H1 (cell line): Measurements from ENCODE around the gene HAPLN3. TPM values are rescaled to one million over a fixed set of nuclear protein-coding genes. Genes with fewer than 3 reads are reported as not detected.
A peak's percentile ranks its signal among the peaks of the same experiment; 100 is the strongest.

ENCODE experiments used
- CTCF ChIA-PET: fragments of 300-600 bp; sonication (Branson Sonifier 250); formaldehyde crosslinking; loops from one replicate; lab custom pipeline; 2021; ENCODE audit not compliant: partially characterized antibody; lab: Charles Lee
- POLR2A ChIA-PET: fragments of 300-600 bp; sonication (Branson Sonifier 250); formaldehyde crosslinking; loops from one replicate; lab custom pipeline; 2021; ENCODE audit warnings: inconsistent platforms; ENCODE audit not compliant: partially characterized antibody; lab: Charles Lee
- DNase-seq, 2 experiments: peaks; one replicate each; pipeline versions ENCODE4 v3.0.0 to v3.0.0-alpha.2; 2010 to 2022; ENCODE audit warnings: low spot score in 2 of 2, low read depth in 1 of 2, mixed read lengths in 1 of 2
- FAIRE-seq: peaks from 2 replicates; lab custom pipeline; 2011; peaks lifted over from hg19 to GRCh38; lab: Jason Lieb, UNC
- H2AFZ ChIP-seq: 2 replicates; pipeline ENCODE4 v1.8.1; 2012; ENCODE audit warnings: low read length, inconsistent platforms
- H2AK5ac ChIP-seq: 2 replicates; pipeline ENCODE4 v1.6.1; 2013; ENCODE audit warnings: low read depth, low read length
- H2BK120ac ChIP-seq: replicated peaks from 2 replicates; pipeline ENCODE3; 2013; ENCODE audit warnings: low read depth, low read length, inconsistent platforms
- H2BK12ac ChIP-seq: 2 replicates; pipeline ENCODE4 v1.6.1; 2013; ENCODE audit warnings: low read depth, low read length
- H2BK15ac ChIP-seq: 2 replicates; pipeline ENCODE4 v1.6.1; 2013; ENCODE audit warnings: low read length
- H2BK20ac ChIP-seq: 2 replicates; pipeline ENCODE4 v1.6.1; 2013; ENCODE audit warnings: low read length
- H2BK5ac ChIP-seq: 2 replicates; pipeline ENCODE4 v1.6.1; 2013; ENCODE audit warnings: low read depth, low read length
- H3K14ac ChIP-seq: 2 replicates; pipeline ENCODE4 v1.6.1; 2013; ENCODE audit warnings: inconsistent platforms; ENCODE audit not compliant: insufficient read length
- H3K18ac ChIP-seq: 2 replicates; pipeline ENCODE4 v1.6.1; 2013; ENCODE audit warnings: low read length; ENCODE audit errors: extremely low read depth
- H3K23ac ChIP-seq: 2 replicates; pipeline ENCODE4 v1.6.1; 2013; ENCODE audit warnings: inconsistent platforms; ENCODE audit not compliant: insufficient read length
- H3K23me2 ChIP-seq: 2 replicates; pipeline ENCODE4 v1.6.1; 2013; ENCODE audit warnings: low read depth, low read length
- H3K27ac ChIP-seq: 2 replicates; pipeline ENCODE4 v1.6.1; 2011; ENCODE audit warnings: low read depth, low read length, inconsistent platforms
- H3K27me3 ChIP-seq, 4 experiments: replicated peaks in 1 of 4; 1 replicate in 1 of 4; 2 replicates in 3 of 4; pipeline versions ENCODE4 v1.6.1 to v1.8.1; 2011 to 2013; ENCODE audit warnings: low read length in 3 of 4, mild to moderate bottlenecking in 3 of 4, inconsistent platforms in 2 of 4, mixed read lengths in 2 of 4, moderate library complexity in 1 of 4; ENCODE audit not compliant: control insufficient read depth in 3 of 4, insufficient read depth in 3 of 4; ENCODE audit errors: extremely low read depth in 1 of 4
- H3K36me3 ChIP-seq, 4 experiments: 2 replicates each; pipeline versions ENCODE4 v1.6.1 to v1.8.1; 2011 to 2013; ENCODE audit warnings: mild to moderate bottlenecking in 4 of 4, low read length in 3 of 4, moderate library complexity in 2 of 4, control low read depth in 1 of 4, inconsistent platforms in 1 of 4; ENCODE audit not compliant: insufficient read depth in 4 of 4, control insufficient read depth in 2 of 4
- H3K4ac ChIP-seq: replicated peaks from 2 replicates; pipeline ENCODE3; 2013; ENCODE audit warnings: low read length, low read depth, mixed read lengths, inconsistent platforms; ENCODE audit not compliant: insufficient read length
- H3K4me1 ChIP-seq, 4 experiments: replicated peaks in 1 of 4; 1 replicate in 1 of 4; 2 replicates in 3 of 4; pipeline versions ENCODE4 v1.6.1 to v1.8.1; 2011 to 2013; ENCODE audit warnings: low read length in 3 of 4, inconsistent platforms in 2 of 4, mixed read lengths in 1 of 4; ENCODE audit not compliant: insufficient read depth in 4 of 4, control insufficient read depth in 3 of 4
- H3K4me2 ChIP-seq, 2 experiments: 2 replicates each; pipeline versions ENCODE4 v1.6.1 to v1.8.1; 2011 to 2013; ENCODE audit warnings: low read depth in 2 of 2, low read length in 2 of 2, control low read depth in 1 of 2, inconsistent platforms in 1 of 2, mild to moderate bottlenecking in 1 of 2; ENCODE audit not compliant: insufficient read depth in 1 of 2
- H3K4me3 ChIP-seq, 4 experiments: fragments of 200-600, 300-600 bp in 1 of 4; sonication (generic), shearing (Covaris generic), sonication (Bioruptor Twin) in 1 of 4; 2 replicates each; pipeline versions ENCODE4 v1.5.1 to v1.8.1; 2011 to 2016; ENCODE audit warnings: low read length in 4 of 4, low read depth in 3 of 4, control low read depth in 2 of 4, inconsistent platforms in 2 of 4, mild to moderate bottlenecking in 2 of 4, mixed read lengths in 1 of 4, moderate library complexity in 1 of 4; ENCODE audit not compliant: insufficient read depth in 2 of 4; ENCODE audit errors: extremely low read depth in 1 of 4
- H3K56ac ChIP-seq: replicated peaks from 2 replicates; pipeline ENCODE3; 2013; ENCODE audit warnings: low read depth, mild to moderate bottlenecking, mixed read lengths, low read length, inconsistent platforms; ENCODE audit not compliant: insufficient read length
- H3K79me1 ChIP-seq: 2 replicates; pipeline ENCODE4 v1.6.1; 2013; ENCODE audit warnings: low read depth, low read length, control low read depth
- H3K79me2 ChIP-seq, 2 experiments: 2 replicates each; pipeline versions ENCODE4 v1.6.1 to v1.8.1; 2012 to 2013; ENCODE audit warnings: low read length in 2 of 2, mild to moderate bottlenecking in 2 of 2, inconsistent platforms in 1 of 2; ENCODE audit not compliant: insufficient read depth in 2 of 2, control insufficient read depth in 1 of 2
- H3K9ac ChIP-seq, 4 experiments: replicated peaks in 1 of 4; 1 replicate in 1 of 4; 2 replicates in 3 of 4; pipeline versions ENCODE4 v1.6.1 to v1.8.1; 2011 to 2013; ENCODE audit warnings: low read depth in 3 of 4, low read length in 3 of 4, control low read depth in 2 of 4, mild to moderate bottlenecking in 2 of 4, moderate library complexity in 2 of 4, inconsistent platforms in 1 of 4; ENCODE audit errors: extremely low read depth in 1 of 4
- H3K9me3 ChIP-seq, 2 experiments: 2 replicates each; pipeline versions ENCODE4 v1.6.1 to v1.8.1; 2012 to 2013; ENCODE audit warnings: mild to moderate bottlenecking in 2 of 2, moderate library complexity in 2 of 2, control low read depth in 1 of 2, inconsistent platforms in 1 of 2, low read depth in 1 of 2, low read length in 1 of 2, mixed read lengths in 1 of 2; ENCODE audit not compliant: insufficient read depth in 2 of 2
- H4K20me1 ChIP-seq, 2 experiments: replicated peaks in 1 of 2; 2 replicates each; pipeline versions ENCODE3 to v1.8.1; 2011 to 2013; ENCODE audit warnings: inconsistent platforms in 2 of 2, low read length in 2 of 2, mild to moderate bottlenecking in 1 of 2; ENCODE audit not compliant: insufficient read depth in 2 of 2, control insufficient read depth in 1 of 2
- H4K5ac ChIP-seq: 2 replicates; pipeline ENCODE4 v1.6.1; 2013; ENCODE audit warnings: low read length, low read depth, mixed read lengths, inconsistent platforms; ENCODE audit not compliant: insufficient read length
- H4K8ac ChIP-seq: 2 replicates; pipeline ENCODE4 v1.8.0; 2013; ENCODE audit warnings: mild to moderate bottlenecking, moderate library complexity, low read length, inconsistent platforms; ENCODE audit not compliant: insufficient read depth; ENCODE audit errors: extremely low read depth
- H4K91ac ChIP-seq: replicated peaks from 2 replicates; pipeline ENCODE3; 2013; ENCODE audit warnings: low read length, mixed read lengths, inconsistent platforms; ENCODE audit not compliant: insufficient read length
- ASH2L ChIP-seq: fragments of 200-600, 300-600 bp; sonication (generic); IDR thresholded peaks from one replicate; pipeline ENCODE4 v1.7.1; 2017; ENCODE audit warnings: low read length
- BACH1 ChIP-seq: IDR thresholded peaks from 2 replicates; pipeline ENCODE4 v1.6.1; 2012; ENCODE audit warnings: low read length, improper control_type of control experiment
- CTBP2 ChIP-seq: IDR thresholded peaks from 2 replicates; pipeline ENCODE4 v1.7.0; 2011; ENCODE audit warnings: borderline replicate concordance, mild to moderate bottlenecking, moderate library complexity, mixed read lengths, low read length; ENCODE audit not compliant: insufficient read depth, insufficient read length
- GABPA ChIP-seq: IDR thresholded peaks from 2 replicates; pipeline ENCODE4 v1.6.1; 2011; ENCODE audit warnings: mild to moderate bottlenecking, low read length, moderate library complexity, borderline replicate concordance; ENCODE audit not compliant: insufficient read depth
- HDAC2 ChIP-seq, 2 experiments: fragments of 300-600 bp in 1 of 2; sonication (generic) in 1 of 2; IDR thresholded peaks; 2 replicates each; pipeline ENCODE4 v1.6.1; 2011 to 2012; ENCODE audit warnings: low read depth in 2 of 2, low read length in 2 of 2, mild to moderate bottlenecking in 2 of 2, moderate library complexity in 2 of 2, borderline replicate concordance in 1 of 2, inconsistent platforms in 1 of 2
- KDM4A ChIP-seq: IDR thresholded peaks from one replicate; pipeline ENCODE4 v1.7.1; 2012; ENCODE audit warnings: low read depth, mild to moderate bottlenecking, moderate library complexity, low read length, inconsistent platforms; ENCODE audit not compliant: severe bottlenecking
- MAFK ChIP-seq: IDR thresholded peaks from 2 replicates; pipeline ENCODE4 v1.6.1; 2012; ENCODE audit warnings: low read depth, mild to moderate bottlenecking, improper control_type of control experiment, low read length
- POLR2A ChIP-seq, 2 experiments: IDR thresholded peaks; 1 replicate in 1 of 2; 2 replicates in 1 of 2; pipeline ENCODE4 v1.6.1; 2011; ENCODE audit warnings: low read depth in 2 of 2, low read length in 2 of 2, mild to moderate bottlenecking in 2 of 2; ENCODE audit errors: control extremely low read depth in 1 of 2
- RFX5 ChIP-seq: IDR thresholded peaks from 2 replicates; pipeline ENCODE4 v1.6.1; 2011; ENCODE audit warnings: low read depth, low read length, improper control_type of control experiment, borderline replicate concordance
- SUZ12 ChIP-seq: fragments of 200-600 bp; sonication (generic); IDR thresholded peaks from 2 replicates; pipeline ENCODE4 v1.6.1; 2012; ENCODE audit warnings: mild to moderate bottlenecking, inconsistent platforms, low read length, moderate library complexity, mixed read lengths
- TBP ChIP-seq: IDR thresholded peaks from 2 replicates; pipeline ENCODE4 v1.6.1; 2011; ENCODE audit warnings: low read depth, low read length, improper control_type of control experiment
- TEAD4 ChIP-seq: IDR thresholded peaks from 2 replicates; pipeline ENCODE4 v1.6.1; 2012; ENCODE audit warnings: low read depth, low read length, inconsistent platforms, mixed read lengths
- WGBS, 2 experiments: shearing (Covaris generic) in 1 of 2; methylation state at CpG; one replicate each; pipeline versions ENCODE4 v1.1.6 to v1.1.7; 2013 to 2015; ENCODE audit warnings: low lambda C conversion rate in 2 of 2, mixed read lengths in 2 of 2, inconsistent platforms in 1 of 2, low coverage in 1 of 2, missing lambda C conversion rate in 1 of 2; ENCODE audit not compliant: insufficient replicate concordance in 2 of 2, insufficient coverage in 1 of 2, insufficient read length in 1 of 2; ENCODE audit errors: extremely low coverage in 1 of 2, missing lambda C conversion rate in 1 of 2; 5-methylcytosine and 5-hydroxymethylcytosine counted together
- polyA plus RNA-seq, 7 experiments: library from polyadenylated mRNA; depleted of rRNA in 3 of 7; stranded (reverse) in 5 of 7; unstranded in 2 of 7; fragments of >200 nt in 5 of 7; fragments of 200-250 nt in 2 of 7; gene quantifications; 1 replicate in 5 of 7; 2 replicates in 1 of 7; 4 replicates in 1 of 7; pipeline versions ENCODE4 v1.2.1 to v1.2.3, GENCODE V29; 2011 to 2013; ENCODE audit warnings: missing spikeins in 2 of 7, mixed read lengths in 2 of 7
- total RNA-seq: library from RNA; stranded (reverse); fragmentation: NEBNext Ultra II Directional; extraction: Animal tissue kit (Norgen Biotek cat#: 25700); gene quantifications from 2 replicates; pipeline ENCODE4 v1.2.1, GENCODE V29; 2021
- TF ChIP-seq, protein P1 (sequence below): IDR thresholded peaks from 2 replicates; pipeline ENCODE4 v1.6.1; 2012; ENCODE audit warnings: inconsistent platforms

HAPLN3 gene
- total and polyA plus RNA-seq, 2 of the 8 experiments (the other 6 are each of a cell fraction or from before 2014, with no cell fraction given): 76.2 to 79.7 TPM

DNA sequence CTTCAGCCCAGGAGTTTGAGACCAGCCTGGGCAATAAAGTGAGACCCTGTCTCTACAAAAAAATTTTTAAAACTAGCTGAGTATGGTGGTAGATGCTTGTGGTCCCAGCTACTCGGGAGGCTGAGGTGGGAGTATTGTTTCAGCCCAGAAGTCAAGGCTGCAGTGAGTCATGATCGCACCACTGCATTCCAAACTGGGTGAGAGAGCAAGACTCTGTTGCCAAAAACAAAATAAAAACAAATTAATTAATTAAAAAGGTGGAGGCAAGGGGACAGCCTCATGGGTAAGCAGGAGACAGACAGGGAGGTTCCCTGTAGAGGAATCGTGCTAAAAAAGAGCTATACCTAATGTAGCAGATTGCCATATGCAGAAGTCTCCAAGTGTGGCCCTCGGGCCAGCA, 12.6 kb downstream of the HAPLN3 start:
- ChIA-PET CTCF (interaction anchor here (0.6 to 6.8 kb wide), 5 partner anchors 11 to 289 kb away, joined by 3 to 95 read pairs (median 3); partner anchors contain the start of gene HAPLN3), POLR2A (interaction anchor here (1.1 to 22.7 kb wide), 4 partner anchors 10 to 111 kb away, joined by 5 to 361 read pairs (median 86); partner anchors contain the start of genes HAPLN3 and MFGE8)
- H2BK12ac ChIP-seq: 0 out of 2 replicates have a peak overlapping the region, but pooled peaks have one; percentile 7
- H3K79me1 ChIP-seq: no peaks in the 10 kb centered on the region
- H3K9me3 ChIP-seq: no peaks in the 10 kb centered on the region
- no peak overlapping the region for H4K91ac ChIP-seq
- H4K8ac ChIP-seq: no peak overlapping the region
- no peak overlapping the region for H3K9ac ChIP-seq
- H3K23me2 ChIP-seq: 0 out of 2 replicates have a peak, but pooled peaks cover 2% of the 10 kb centered on the region
- 85% methylated on average over 4 of the region's 4 CpGs; no CpG with 5 or more reads in 1 of the 2 experiments for WGBS, 2 experiments
- H2BK5ac ChIP-seq: no peak overlapping the region
- no peak overlapping the region for H2AK5ac ChIP-seq
- no peak overlapping the region for H3K18ac ChIP-seq
- peaks cover 0 to 2% of the 10 kb centered on the region in 2 experiments for H4K20me1 ChIP-seq
- H3K27me3 ChIP-seq: no peaks in the 10 kb centered on the region; a peak in 1 of 7 replicates
- H3K27ac ChIP-seq: no peak overlapping the region
- no peak overlapping the region for H3K14ac ChIP-seq
- no peak overlapping the region for H3K4me3 ChIP-seq
- peaks cover 6 to 27% (median 19%) of the 10 kb centered on the region in 4 experiments; a peak in 7 of 8 replicates for H3K36me3 ChIP-seq
- FAIRE-seq (no peak), DNase-seq (no peak)
- no peak overlapping the region for H3K4ac ChIP-seq
- H3K4me2 ChIP-seq: no peak overlapping the region
- no peak overlapping the region for H2BK20ac ChIP-seq
- H3K4me1 ChIP-seq: peaks cover 0 to 12% (median 5%) of the 10 kb centered on the region in 4 experiments; a peak in 5 of 7 replicates
- H3K56ac ChIP-seq: no peak overlapping the region
- no peak overlapping the region for H4K5ac ChIP-seq
- TF ChIP-seq TEAD4 (no peak), POLR2A (IDR thresholded peaks at IDR 0.05; ENCODE audit: control extremely low read depth in 1 of 2, low read depth in 2 of 2, low read length in 2 of 2) (no peak), RFX5 (no peak), HDAC2 (IDR thresholded peaks at IDR 0.05; ENCODE audit: borderline replicate concordance in 1 of 2, low read depth in 2 of 2, low read length in 2 of 2) (no peak), MAFK (no peak), BACH1 (no peak), ASH2L (no peak), CTBP2 (no peak), SUZ12 (no peak), GABPA (no peak), TBP (no peak), KDM4A (no peak)
- TF ChIP-seq, protein P1, sequence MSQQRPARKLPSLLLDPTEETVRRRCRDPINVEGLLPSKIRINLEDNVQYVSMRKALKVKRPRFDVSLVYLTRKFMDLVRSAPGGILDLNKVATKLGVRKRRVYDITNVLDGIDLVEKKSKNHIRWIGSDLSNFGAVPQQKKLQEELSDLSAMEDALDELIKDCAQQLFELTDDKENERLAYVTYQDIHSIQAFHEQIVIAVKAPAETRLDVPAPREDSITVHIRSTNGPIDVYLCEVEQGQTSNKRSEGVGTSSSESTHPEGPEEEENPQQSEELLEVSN: no peak
- H2BK120ac ChIP-seq: no peak overlapping the region
- peaks cover 0 to 9% of the 10 kb centered on the region in 2 experiments; a peak in 1 of 4 replicates for H3K79me2 ChIP-seq
- H2BK15ac ChIP-seq: no peak overlapping the region
- no peak overlapping the region for H3K23ac ChIP-seq
- no peak overlapping the region for H2AFZ ChIP-seq
